OCI-LY7 (cell line): Measurements from ENCODE around the gene CHST13.

Source experiments
- CTCF ChIP-seq: fragments of 200-600 bp; sonication (generic); conservative IDR thresholded peaks from 2 replicates; pipeline ENCODE4 v1.5.1; 2014; ENCODE audit warnings: mild to moderate bottlenecking, antibody characterized with exemption, low read length, moderate library complexity, mixed read lengths
- EZH2phosphoT487 ChIP-seq: fragments of 200-600 bp; sonication (generic); IDR thresholded peaks from 2 replicates; pipeline ENCODE4 v1.6.1; 2018; ENCODE audit warnings: low read depth, borderline replicate concordance, mild to moderate bottlenecking, mixed run types, antibody characterized with exemption, low read length, moderate library complexity, mixed read lengths

- TF ChIP-seq CTCF, result no peak
- TF ChIP-seq EZH2phosphoT487, result no peak
These were observed 37.6 kb upstream of the CHST13 start for GRCh38 chr3:126486360-126486847.
